NCI-H2171 (cell line): ENCODE results near the gene H6PD.

ENCODE experiments used
- DNase-seq: peaks from one replicate; lab custom pipeline; 2025; lab: John Stamatoyannopoulos, UW

H6PD gene

DNA sequence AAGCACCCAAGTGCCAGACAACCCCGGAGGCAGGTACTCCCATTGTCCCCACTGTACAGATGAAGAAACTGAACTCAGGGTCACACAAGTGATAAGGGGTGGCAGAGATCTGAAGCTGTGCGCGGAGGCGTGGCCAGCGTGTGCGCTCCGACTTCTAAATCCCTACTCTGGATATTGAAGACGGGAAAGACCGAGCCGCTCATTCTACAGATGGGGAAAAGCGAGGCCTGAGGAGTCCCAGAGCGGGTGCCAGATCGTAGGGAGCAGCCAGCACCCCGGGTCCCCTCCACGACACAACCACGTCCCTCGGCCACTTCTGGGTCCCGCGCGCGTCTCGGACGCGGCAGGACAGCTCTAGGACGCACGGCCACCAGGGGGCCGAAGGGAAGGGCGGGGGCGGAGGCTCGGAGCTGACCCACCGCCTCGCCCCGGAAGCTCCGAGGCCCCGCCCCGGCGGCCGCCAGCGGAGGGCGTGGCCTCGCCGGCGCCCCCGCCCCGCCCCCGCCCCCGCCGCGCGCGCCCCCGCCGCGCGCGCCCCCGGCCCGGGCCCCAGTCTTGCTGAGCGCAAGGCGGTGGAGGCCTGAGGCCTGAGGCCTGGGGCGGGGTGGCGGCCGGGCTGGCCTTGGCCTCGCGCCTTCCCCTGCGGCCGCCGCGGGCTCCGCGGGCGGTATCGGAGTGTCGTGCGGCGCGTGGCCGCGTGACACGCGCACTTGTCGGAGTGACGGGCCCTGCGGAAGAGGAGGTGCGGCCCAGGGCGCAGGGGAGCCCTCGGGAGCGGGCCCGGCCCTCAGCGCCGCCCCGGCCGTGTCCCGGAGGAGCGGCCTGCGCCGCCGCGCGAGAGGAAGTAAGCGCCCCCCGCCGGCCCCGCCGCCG, at the start of gene H6PD:
Gene H6PD (plus strand): TSS at position 552 of the 873 bp plus-strand sequence. CDS start 10,161 bp downstream, outside the sequence.
- peak; percentile 72 for DNase-seq

DNA sequence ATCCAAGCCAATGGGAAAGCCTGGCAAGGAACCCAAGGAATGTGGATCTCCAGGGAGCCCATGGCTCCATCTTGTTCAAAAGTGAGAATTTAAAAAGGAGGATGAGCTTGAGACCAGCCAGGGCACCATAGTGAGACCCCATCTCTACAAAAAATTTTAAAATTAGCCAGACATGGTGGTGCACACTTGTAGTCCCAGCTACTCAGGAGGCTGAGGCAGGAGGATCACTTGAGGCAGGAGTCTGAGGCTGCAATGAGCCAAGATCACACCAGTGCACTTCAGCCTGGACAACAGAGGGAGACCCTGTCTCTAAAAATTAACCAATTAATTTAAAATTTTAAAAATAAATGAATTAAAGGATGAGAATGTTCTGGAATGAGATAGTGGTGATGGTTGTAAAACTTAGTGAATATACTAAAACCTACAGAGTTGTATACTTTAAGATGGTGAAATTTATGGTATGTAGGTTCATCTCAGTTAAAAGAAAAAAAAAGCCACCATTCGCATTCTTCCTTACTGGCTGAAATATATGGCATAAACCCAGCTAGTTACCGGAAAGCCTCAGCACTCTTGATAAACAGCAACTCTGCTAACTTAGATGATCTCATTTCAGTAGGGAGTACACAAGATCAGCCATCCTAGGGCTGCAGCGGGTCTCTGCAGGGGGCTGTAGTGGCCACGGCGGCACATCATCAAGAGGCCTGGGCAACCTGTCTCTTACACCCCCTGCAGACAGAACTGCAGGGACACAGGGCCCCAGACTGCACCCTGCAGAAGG, 48.3 kb upstream of the H6PD start:
- DNase-seq: no peak

DNA sequence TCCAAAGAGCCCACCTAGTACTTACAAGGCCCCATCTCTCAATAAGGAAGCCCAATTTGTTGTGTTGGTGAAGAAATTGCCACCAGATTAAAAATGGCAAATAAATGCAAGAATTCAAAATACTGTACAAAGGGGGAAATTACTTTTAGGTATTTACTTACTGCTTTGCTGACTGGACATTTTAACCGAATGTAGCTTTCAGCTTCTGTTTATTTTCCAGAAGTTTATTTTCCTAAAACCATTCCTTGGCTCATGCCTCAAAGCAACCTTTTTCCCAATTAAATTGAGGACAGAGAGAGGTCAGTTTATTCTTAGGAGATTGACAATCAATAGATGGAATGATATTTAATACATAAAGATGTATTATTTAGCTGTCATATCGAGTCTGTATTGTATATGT, 47.6 kb upstream of the H6PD start:
- DNase-seq: no peak

GRCh38 chr1:9190234-9190633, 44.3 kb upstream of the H6PD start:
- DNase-seq: no peak

GRCh38 chr1:9191231-9191630, 43.3 kb upstream of the H6PD start:
- no peak for DNase-seq

GRCh38 chr1:9192578-9193232, 41.9 kb upstream of the H6PD start:
- no peak for DNase-seq

GRCh38 chr1:9193233-9193625, 41.3 kb upstream of the H6PD start:
- DNase-seq: no peak

DNA sequence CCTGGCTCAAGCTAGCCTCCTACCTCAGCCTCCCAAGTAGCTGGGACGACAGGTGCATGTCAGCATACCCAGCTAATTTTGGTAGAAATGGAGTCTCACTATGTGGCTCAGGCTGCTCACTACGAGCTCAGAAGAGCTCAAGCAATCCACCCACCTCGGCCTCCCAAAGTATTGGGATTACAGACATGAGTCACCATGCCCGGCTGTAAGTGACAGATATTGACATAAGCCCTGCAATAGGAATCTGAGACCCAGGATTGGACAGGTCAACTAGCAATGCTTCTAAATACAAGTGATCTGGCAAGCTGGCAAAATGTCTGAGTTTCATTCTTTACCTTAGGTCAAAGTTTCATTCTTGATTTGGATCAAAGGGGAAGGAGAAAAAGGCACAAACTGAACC, 40.5 kb upstream of the H6PD start:
- no peak for DNase-seq

DNA sequence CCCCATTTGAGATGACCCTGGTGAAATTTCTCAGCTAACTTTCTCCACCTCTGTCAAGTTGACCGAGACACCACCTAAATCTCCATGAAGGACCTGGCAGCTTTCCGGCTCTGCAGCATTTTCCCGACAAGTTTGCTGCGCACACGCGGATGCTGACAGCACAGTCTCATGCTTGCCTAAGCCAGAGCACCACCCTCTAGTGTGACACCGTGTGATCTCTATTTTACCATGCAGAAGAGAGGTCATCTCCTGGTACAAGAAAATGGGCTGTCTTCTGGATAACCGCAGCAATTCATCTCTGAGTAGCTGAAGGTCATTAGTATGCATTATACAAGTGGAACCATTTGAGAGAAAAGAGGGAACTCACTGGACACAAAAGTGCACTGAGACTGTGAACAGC, 38.9 kb upstream of the H6PD start:
- DNase-seq: no peak

DNA sequence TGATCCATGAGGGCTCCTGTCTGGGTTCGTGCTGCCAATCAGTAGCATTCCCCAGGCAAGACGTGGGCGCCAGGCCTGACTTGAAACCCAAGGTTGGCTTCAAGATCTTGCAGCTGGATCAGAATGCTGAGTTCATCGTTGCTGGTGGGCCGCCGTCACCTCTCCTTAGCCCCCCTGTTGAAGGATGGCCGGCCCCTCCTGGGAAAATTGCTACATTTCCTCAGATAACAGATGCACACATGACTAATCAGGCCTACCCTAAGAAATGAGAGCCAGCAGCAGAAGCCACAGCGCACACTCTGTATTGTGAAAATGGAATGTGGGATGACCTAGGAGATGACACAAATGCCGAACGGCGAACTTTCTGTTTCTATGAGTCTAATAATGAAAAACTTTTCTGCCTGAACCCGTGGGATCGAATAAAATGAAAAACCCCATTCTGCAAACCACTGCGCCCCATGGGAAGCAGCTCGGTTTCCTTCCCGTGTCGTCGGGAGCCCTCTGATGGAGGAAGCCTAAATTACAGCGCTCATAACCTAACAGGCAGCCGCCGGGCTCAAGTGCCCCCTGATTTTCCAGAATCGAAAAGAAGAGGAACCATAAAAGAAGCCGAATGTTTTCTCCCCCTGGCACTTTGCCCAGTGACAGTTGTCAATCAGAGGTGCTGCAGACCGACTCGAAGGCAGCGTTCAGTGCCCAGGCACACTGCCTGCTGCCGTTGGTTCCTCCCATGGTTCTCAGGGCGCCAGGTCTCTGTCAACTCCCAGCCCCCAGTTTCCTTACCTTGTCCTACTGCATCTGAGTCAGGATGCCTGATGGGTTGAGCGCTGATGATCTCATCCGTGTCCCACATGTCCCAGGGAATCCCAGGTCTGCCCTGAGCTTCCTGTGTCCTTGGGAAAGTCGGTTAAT, 38.2 kb upstream of the H6PD start:
- DNase-seq: peak; percentile 57

DNA sequence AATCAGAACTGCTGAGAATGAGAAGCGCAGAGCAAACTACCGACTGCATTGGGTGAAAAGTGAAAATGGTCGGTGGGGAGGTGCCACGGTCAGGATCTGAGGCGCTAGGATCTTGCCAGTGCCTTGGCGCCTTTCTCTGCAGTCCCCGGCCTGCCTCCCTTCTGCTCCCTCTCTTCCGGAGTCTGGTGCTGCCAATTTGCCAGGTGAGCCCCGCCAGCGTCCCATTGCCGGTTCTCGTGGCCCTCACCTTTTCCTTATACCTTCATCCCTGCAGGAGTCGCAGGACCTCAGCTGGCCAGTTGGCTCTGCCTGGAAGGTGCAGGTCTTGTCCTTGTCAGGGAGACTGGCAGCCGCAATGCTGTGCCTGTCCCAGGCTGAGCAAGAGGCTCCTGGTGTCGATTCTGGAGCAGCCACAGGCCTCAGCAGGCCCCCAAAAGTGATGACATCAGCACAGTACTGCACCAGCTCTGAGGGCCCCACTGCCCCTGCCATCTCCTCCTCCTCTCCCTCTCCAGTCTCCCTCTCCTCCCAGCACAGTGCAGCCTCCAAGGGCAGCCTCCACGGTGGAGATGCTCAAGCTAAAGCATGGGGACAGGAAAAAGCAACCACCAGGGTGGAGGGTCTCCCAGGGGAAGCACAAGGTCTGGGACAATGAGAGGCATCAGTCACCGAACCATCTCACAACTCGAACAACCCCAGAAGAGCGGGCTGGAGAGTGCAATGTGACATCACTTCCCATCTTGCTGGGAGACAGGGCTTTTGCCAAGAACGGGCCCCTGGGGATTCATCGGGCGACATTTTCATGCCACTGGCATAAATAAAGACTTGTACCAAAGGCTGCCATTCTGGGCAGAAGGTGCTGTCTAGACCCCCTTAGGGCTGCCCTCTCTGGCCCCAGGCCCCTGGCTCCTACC, 37.1 kb upstream of the H6PD start:
- DNase-seq: no peak

DNA sequence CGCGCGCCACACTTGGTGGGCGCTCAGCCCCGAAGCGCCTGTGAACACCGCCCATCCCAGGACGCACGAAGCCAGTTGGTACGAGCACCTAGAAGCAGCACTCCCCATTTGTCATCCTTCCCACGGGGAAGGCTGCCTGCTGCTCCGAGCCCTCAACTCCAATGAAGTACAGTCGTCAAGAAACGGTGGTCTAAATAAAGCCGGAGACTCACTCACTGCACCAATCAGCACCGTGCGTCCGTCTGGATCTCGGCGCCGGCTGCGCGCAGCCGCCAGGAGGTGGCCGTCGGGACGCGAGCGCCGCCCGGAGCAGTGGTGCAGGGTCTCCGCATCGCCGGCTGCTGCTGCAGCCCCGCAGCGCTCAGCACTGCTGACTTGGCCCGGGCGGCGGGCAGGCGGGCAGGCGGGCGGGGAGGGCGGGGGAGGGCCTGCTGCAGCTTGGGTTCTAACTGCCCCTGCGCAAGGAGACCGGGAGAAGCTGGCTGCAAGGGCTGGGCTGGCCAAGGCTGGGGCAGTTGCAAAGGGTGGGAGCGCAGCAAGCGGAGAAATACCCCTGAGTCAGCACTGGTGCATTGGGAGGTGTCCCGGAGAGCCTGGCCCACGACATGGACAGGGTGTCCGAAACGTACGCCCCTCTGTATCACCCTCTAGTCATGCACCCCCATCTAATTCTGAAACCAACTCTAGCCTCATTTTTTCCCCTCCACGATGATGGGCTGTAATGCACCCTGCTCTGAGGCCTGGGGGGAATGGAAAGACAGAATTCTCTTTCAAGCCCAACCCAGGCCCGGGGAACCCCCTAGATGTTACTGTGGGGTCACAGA, 35.8 kb upstream of the H6PD start:
- no peak for DNase-seq

GRCh38 chr1:9200441-9200840, 34.1 kb upstream of the H6PD start:
- no peak for DNase-seq

DNA sequence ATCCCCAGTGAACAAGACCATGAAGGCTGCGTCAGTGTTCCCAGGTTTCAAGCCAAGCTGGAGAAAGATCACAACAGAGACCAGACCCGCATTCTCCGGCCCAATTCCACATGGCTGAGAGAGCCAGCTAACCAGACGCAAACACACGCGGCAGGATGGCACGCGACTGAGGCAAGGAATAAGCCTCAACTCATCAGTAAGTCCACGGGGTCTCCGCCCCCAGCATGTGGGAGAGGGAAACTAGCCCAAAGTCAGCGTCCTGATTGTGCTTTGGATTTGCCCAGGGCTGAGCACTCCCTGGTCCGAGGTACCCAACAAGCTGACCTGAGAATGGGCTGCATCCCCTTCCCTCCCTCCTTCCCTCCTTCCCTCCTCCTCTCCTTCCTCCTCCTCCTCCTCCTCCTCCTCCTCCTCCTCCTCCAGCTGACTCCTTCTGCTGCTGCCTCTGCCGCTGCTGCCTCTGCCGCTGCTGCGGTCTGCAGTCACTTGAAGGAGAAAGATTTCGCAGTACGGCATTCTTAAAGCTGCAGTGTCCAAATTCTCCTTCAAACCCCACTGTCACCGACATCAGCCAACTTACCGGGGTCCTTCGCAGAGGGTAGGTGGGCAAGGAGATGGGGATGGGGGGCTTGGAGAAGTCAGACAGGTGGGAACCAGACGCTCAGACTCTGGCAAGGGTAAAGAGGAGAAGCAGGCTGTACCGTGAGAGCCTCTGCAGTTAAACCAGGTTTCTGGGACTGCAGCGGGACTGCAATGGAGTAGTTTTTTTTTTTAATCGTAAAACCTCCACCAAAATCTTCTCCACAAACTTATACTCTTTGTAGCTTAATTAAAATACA, 33.0 kb upstream of the H6PD start:
- DNase-seq: no peak

- no peak for DNase-seq
Measured at GRCh38 chr1:9202240-9202870, 32.2 kb upstream of the H6PD start.

- no peak for DNase-seq
Measured at GRCh38 chr1:9203511-9203982, 31.0 kb upstream of the H6PD start.

- no peak for DNase-seq
Measured at GRCh38 chr1:9204156-9204720, 30.3 kb upstream of the H6PD start.

- no peak for DNase-seq
Measured at GRCh38 chr1:9207086-9207485, 27.5 kb upstream of the H6PD start.
